Nephron progenitor cell (in vitro differentiated cells): Measurements from ENCODE around the gene RALGAPB.

Experiments
- DNase-seq: peaks from one replicate; pipeline ENCODE4 v3.0.0; 2021
- H3K27ac Mint-ChIP-seq: 2 replicates; pipeline ENCODE4 v1.8.0; 2021; ENCODE audit warnings: mild to moderate bottlenecking, moderate library complexity, mixed read lengths
- H3K27me3 Mint-ChIP-seq: 2 replicates; pipeline ENCODE4 v1.8.0; 2021; ENCODE audit warnings: mild to moderate bottlenecking, low read depth, mixed read lengths; ENCODE audit not compliant: poor library complexity
- H3K36me3 Mint-ChIP-seq: 2 replicates; pipeline ENCODE4 v1.8.0; 2021; ENCODE audit warnings: low read depth, mixed read lengths
- H3K4me1 Mint-ChIP-seq: 2 replicates; pipeline ENCODE4 v1.8.0; 2021; ENCODE audit warnings: mixed read lengths
- H3K4me3 Mint-ChIP-seq: 2 replicates; pipeline ENCODE4 v1.8.0; 2021; ENCODE audit warnings: mild to moderate bottlenecking, moderate library complexity, mixed read lengths
- H3K9me3 Mint-ChIP-seq: 2 replicates; pipeline ENCODE4 v1.8.0; 2021; ENCODE audit warnings: mild to moderate bottlenecking, moderate library complexity, mixed read lengths
- TF ChIP-seq, protein P1 (sequence below): fragments of 200-600 bp; sonication (generic); IDR thresholded peaks from 2 replicates; pipeline ENCODE4 v1.5.0; 2021; ENCODE audit warnings: antibody characterized with exemption

The RALGAPB gene

DNA sequence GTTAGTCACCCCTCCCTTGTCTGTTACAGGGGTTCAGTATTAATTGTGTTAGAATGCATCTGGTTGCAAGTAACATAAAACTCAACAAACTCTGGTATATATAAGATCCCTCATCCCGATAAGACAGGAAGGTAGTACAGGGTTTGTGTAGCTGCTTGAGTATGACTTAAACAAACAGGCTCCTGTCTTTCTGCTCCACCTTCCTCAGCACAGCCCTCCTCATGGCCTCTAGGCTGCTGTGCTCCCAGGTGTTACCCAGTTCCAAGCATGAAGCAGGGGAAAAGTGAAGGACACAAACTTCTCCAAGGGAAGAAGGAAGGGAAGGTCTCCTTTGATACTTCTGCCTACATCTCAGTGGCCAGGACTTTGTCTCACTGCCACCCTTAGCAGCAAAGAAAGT is 1.4 kb upstream of the RALGAPB start:
- Mint-ChIP-seq H3K36me3 (no peaks in the 10 kb centered on the region), H3K4me1 (peaks cover 35% of the 10 kb centered on the region), H3K27me3 (peaks cover 47% of the 10 kb centered on the region), H3K9me3 (no peaks in the 10 kb centered on the region), H3K4me3 (no peak overlapping the region), H3K27ac (no peak overlapping the region)
- no peak for DNase-seq
- TF ChIP-seq, protein P1, sequence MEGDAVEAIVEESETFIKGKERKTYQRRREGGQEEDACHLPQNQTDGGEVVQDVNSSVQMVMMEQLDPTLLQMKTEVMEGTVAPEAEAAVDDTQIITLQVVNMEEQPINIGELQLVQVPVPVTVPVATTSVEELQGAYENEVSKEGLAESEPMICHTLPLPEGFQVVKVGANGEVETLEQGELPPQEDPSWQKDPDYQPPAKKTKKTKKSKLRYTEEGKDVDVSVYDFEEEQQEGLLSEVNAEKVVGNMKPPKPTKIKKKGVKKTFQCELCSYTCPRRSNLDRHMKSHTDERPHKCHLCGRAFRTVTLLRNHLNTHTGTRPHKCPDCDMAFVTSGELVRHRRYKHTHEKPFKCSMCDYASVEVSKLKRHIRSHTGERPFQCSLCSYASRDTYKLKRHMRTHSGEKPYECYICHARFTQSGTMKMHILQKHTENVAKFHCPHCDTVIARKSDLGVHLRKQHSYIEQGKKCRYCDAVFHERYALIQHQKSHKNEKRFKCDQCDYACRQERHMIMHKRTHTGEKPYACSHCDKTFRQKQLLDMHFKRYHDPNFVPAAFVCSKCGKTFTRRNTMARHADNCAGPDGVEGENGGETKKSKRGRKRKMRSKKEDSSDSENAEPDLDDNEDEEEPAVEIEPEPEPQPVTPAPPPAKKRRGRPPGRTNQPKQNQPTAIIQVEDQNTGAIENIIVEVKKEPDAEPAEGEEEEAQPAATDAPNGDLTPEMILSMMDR: no peak

DNA sequence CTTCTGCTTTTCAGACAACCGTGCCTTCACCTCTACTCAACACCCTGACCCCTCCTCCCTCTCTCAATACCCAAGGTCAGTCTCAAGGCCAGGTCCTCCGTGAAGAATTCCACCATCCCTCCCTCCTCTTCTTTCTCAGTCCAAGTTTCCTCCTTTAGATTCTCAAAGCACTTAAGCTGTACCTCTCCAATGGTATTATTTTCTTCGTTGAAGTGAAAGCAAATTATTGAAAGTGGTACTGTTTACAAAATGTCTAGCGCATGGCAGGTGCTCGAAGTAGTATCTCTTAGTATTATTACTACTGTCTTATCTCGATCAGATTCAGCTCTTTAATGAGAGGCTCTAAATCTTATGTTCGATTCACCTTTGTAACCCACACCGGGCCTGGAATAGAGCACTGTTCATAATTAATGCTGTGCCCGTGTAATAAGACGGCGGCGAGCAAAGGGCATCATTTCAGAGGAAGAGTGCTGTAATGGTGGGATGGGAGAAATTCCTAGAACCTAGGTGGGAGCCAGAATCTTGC is 593 bp upstream of the RALGAPB start:
- no peak for DNase-seq
- Mint-ChIP-seq H3K27ac (peak overlapping the region; percentile 10), H3K27me3 (peaks cover 42% of the 10 kb centered on the region), H3K4me1 (peaks cover 37% of the 10 kb centered on the region), H3K9me3 (no peaks in the 10 kb centered on the region), H3K4me3 (peak overlapping the region; percentile 89), H3K36me3 (no peaks in the 10 kb centered on the region)
- TF ChIP-seq, protein P1: no peak

DNA sequence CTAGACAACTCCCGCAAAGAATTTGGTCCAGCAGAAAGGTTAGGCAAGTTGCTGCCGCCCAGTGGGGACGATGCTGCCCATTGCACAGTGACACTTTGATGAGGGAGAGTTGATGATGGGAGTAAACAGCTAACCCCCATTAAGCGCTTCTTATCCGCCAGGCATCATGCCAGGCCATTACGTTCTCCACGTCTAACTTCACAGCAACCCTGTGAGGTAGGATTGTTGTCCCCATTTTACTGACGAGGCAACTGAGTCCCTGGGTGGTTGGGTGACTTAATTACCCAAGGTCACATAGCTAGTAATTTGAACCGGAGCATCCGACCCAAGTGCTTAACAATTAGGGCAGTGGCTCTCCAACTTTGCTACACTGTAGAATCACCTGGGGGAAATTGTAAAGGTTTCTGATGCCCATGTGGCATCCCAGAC is 738 bp downstream of the RALGAPB start:
- Mint-ChIP-seq H3K27ac (peak overlapping the region; percentile 85), H3K4me1 (peaks cover 37% of the 10 kb centered on the region), H3K36me3 (no peaks in the 10 kb centered on the region), H3K27me3 (peaks cover 31% of the 10 kb centered on the region), H3K4me3 (peak overlapping the region; percentile 89), H3K9me3 (no peaks in the 10 kb centered on the region)
- TF ChIP-seq, protein P1: no peak
- no peak for DNase-seq

DNA sequence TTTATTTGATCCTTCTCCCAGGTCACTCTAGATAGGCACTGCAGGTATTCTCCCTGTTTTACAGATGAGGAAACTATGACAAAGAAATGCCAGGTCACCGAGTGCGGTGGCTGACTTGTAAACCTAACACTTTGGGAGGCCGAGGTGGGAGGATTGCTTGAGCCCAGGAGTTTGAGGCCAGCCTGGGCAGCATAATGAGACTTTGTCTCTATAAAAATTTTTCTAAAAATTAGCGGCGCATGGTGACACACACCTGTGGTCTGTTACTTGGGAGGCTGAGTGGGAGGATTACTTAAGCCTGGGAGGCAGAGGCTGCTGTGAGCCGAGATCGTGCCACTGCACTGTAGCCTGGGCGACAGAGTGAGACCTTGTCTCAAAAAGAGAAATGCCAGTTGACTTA is 5.1 kb downstream of the RALGAPB start:
- no peak overlapping the region for H3K4me3 Mint-ChIP-seq
- DNase-seq: no peak
- peaks cover 11% of the 10 kb centered on the region for H3K36me3 Mint-ChIP-seq
- TF ChIP-seq, protein P1: no peak
- H3K27me3 Mint-ChIP-seq: no peaks in the 10 kb centered on the region
- H3K9me3 Mint-ChIP-seq: no peaks in the 10 kb centered on the region
- peaks cover 28% of the 10 kb centered on the region for H3K4me1 Mint-ChIP-seq
- H3K27ac Mint-ChIP-seq: no peak overlapping the region

DNA sequence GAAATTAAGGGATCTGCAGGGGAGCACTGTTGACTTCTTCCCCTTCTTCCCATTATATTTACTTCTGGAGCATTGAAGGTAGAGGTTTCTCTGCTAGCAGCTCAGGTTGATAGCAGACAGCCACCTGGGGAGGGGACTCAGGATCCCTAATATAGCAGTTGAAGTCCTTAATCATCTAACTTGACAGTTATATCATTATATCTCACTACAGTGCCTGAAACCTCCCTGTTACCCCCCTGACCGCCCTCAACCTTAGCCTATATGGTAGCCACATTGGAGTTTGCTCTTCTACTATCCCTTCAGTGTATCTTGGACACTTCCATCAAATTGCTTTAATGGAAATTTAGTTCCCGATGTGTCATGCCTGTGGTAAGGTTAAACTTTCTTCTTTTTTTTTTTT is 7.0 kb downstream of the RALGAPB start:
- no peak for DNase-seq
- TF ChIP-seq, protein P1: no peak
- Mint-ChIP-seq H3K27me3 (no peaks in the 10 kb centered on the region), H3K4me3 (no peak overlapping the region), H3K27ac (no peak overlapping the region), H3K9me3 (no peaks in the 10 kb centered on the region), H3K36me3 (peaks cover 11% of the 10 kb centered on the region), H3K4me1 (peaks cover 14% of the 10 kb centered on the region)

DNA sequence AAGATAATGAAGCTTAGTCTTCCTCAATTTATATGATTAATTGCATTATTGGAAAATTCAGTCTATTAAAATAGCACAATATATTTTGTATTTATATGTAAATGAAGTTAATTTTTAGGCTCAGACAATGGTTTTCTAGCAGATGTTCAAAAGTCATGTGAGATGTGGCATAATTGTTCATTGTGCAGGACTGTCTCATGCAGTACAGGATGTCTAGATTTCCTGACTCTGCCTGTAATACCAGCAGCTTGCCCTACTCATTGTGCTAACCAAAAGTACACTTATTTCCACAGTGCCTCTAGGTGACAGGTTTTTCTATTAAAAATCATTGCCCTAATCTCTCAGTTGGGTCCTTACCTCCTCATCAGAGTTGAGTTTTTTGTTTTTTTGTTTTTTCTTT is 12.4 kb downstream of the RALGAPB start:
- H3K4me1 Mint-ChIP-seq: no peaks in the 10 kb centered on the region
- H3K36me3 Mint-ChIP-seq: peaks cover 25% of the 10 kb centered on the region
- no peak for DNase-seq
- H3K9me3 Mint-ChIP-seq: no peaks in the 10 kb centered on the region
- no peak overlapping the region for H3K4me3 Mint-ChIP-seq
- H3K27me3 Mint-ChIP-seq: no peaks in the 10 kb centered on the region
- TF ChIP-seq, protein P1: no peak
- no peak overlapping the region for H3K27ac Mint-ChIP-seq
